Measurements from ENCODE around the gene FETUB.

- TF ChIP-seq CTCF (IDR thresholded peaks at IDR 0.05 in 2 of 3, conservative IDR thresholded peaks at IDR 0.05 in 1 of 3; ENCODE audit: borderline replicate concordance in 1 of 3, insufficient read depth in 1 of 3, low read depth in 2 of 3, low read length in 2 of 3) (no peak), ZNF274 (IDR thresholded peaks at IDR 0.05; ENCODE audit: low read depth, low read length) (no peak), YY1 (IDR thresholded peaks at IDR 0.05; ENCODE audit: extremely low read depth, insufficient replicate concordance, low read depth, low read length) (no peak), EZH2phosphoT487 (IDR thresholded peaks at IDR 0.05; ENCODE audit: borderline replicate concordance) (no peak), EZH2 (IDR thresholded peaks at IDR 0.05) (no peak), MAX (IDR thresholded peaks at IDR 0.05) (no peak), JUND (IDR thresholded peaks at IDR 0.05) (no peak), POLR2A (IDR thresholded peaks at IDR 0.05; ENCODE audit: borderline replicate concordance, extremely low read depth, insufficient read depth, insufficient read length) (no peak), CBX3 (IDR thresholded peaks at IDR 0.05; ENCODE audit: low read depth) (no peak), POLR2AphosphoS5 (IDR thresholded peaks at IDR 0.05; ENCODE audit: low read depth, low read length) (no peak), CEBPB (IDR thresholded peaks at IDR 0.05; ENCODE audit: low read depth) (no peak), SIN3A (IDR thresholded peaks at IDR 0.05; ENCODE audit: low read depth) (no peak), ZBTB33 (IDR thresholded peaks at IDR 0.05; ENCODE audit: extremely low read depth, insufficient replicate concordance, low read length) (no peak)
Measured at GRCh38 chr3:186630950-186631641, 9.1 kb upstream of the FETUB start.

Data from HCT116 (cell line).